WTC11 (cell line): ENCODE results near the gene NT5DC1. TPM values are rescaled to one million over a fixed set of nuclear protein-coding genes. Genes with fewer than 3 reads are reported as not detected.

ENCODE experiments used
- ATAC-seq: fragments of 200-7000 bp; cut with Tn5 transposase; 2 replicates; pipeline ENCODE4 v1.10.0; 2021; ENCODE audit warnings: mild to moderate bottlenecking, moderate library complexity
- CTCF ChIA-PET: fragments of 300-600 bp; sonication (Branson Sonifier 250); formaldehyde crosslinking; loops from one replicate; lab custom pipeline; 2021; ENCODE audit warnings: antibody characterized with exemption; lab: Charles Lee
- POLR2A ChIA-PET: fragments of 350-600 bp; sonication (Branson Sonifier 250); formaldehyde crosslinking; loops from one replicate; lab custom pipeline; 2021; ENCODE audit warnings: antibody characterized with exemption; lab: Charles Lee
- DNase-seq: peaks from one replicate; pipeline ENCODE4 v3.0.0; 2021; ENCODE audit warnings: low spot score
- H3K27ac Mint-ChIP-seq: 2 replicates; pipeline ENCODE4 v1.8.0; 2021; ENCODE audit warnings: mixed read lengths
- H3K27me3 Mint-ChIP-seq: 2 replicates; pipeline ENCODE4 v1.8.0; 2021; ENCODE audit warnings: low read depth, mild to moderate bottlenecking, moderate library complexity, mixed read lengths
- H3K36me3 Mint-ChIP-seq: 2 replicates; pipeline ENCODE4 v1.8.0; 2021; ENCODE audit warnings: mixed read lengths
- H3K4me1 Mint-ChIP-seq: 2 replicates; pipeline ENCODE4 v1.8.0; 2022; ENCODE audit warnings: mixed read lengths
- H3K4me3 Mint-ChIP-seq: 2 replicates; pipeline ENCODE4 v1.8.0; 2021; ENCODE audit warnings: mild to moderate bottlenecking, moderate library complexity, mixed read lengths
- H3K9me3 Mint-ChIP-seq: 2 replicates; pipeline ENCODE4 v1.8.0; 2021; ENCODE audit warnings: mixed read lengths
- ATF3 ChIP-seq: sonication (generic); formaldehyde crosslinking; conservative IDR thresholded peaks from 2 replicates; pipeline ENCODE4 v1.8.1; 2022; ENCODE audit warnings: mild to moderate bottlenecking, missing genetic modification reagents
- CBFB ChIP-seq: sonication (generic); formaldehyde crosslinking; IDR thresholded peaks from 2 replicates; pipeline ENCODE4 v1.8.1; 2022; ENCODE audit warnings: mild to moderate bottlenecking, low read depth, missing genetic modification reagents
- CTCF ChIP-seq: fragments of 200-600 bp; IDR thresholded peaks from 2 replicates; pipeline ENCODE4 v1.8.0; 2022; ENCODE audit warnings: antibody characterized with exemption
- E2F4 ChIP-seq: sonication (generic); formaldehyde crosslinking; IDR thresholded peaks from 2 replicates; pipeline ENCODE4 v1.8.1; 2022; ENCODE audit warnings: low read depth, mild to moderate bottlenecking, moderate library complexity, missing genetic modification reagents, borderline replicate concordance
- EMX1 ChIP-seq: fragments of 250-450 bp; sonication (Bioruptor Pico); IDR thresholded peaks from 2 replicates; pipeline ENCODE4 v1.8.0; 2021; ENCODE audit warnings: mild to moderate bottlenecking
- ETV6 ChIP-seq: sonication (generic); formaldehyde crosslinking; IDR thresholded peaks from 2 replicates; pipeline ENCODE4 v1.8.1; 2022; ENCODE audit warnings: mild to moderate bottlenecking, missing genetic modification reagents
- FOXP4 ChIP-seq: sonication (generic); formaldehyde crosslinking; IDR thresholded peaks from 2 replicates; pipeline ENCODE4 v1.8.0; 2022; ENCODE audit warnings: mild to moderate bottlenecking, missing genetic modification reagents
- GABPB1 ChIP-seq: sonication (generic); formaldehyde crosslinking; IDR thresholded peaks from 2 replicates; pipeline ENCODE4 v1.8.1; 2023; ENCODE audit warnings: mild to moderate bottlenecking, missing genetic modification reagents
- GRHL2 ChIP-seq: fragments of 250-450 bp; sonication (Bioruptor Pico); IDR thresholded peaks from 2 replicates; pipeline ENCODE4 v1.8.0; 2022; ENCODE audit warnings: mild to moderate bottlenecking, moderate library complexity; ENCODE audit not compliant: insufficient replicate concordance, severe bottlenecking
- MAX ChIP-seq: sonication (generic); formaldehyde crosslinking; IDR thresholded peaks from 2 replicates; pipeline ENCODE4 v1.8.0; 2022; ENCODE audit warnings: mild to moderate bottlenecking, missing genetic modification reagents
- NFYB ChIP-seq: sonication (generic); formaldehyde crosslinking; conservative IDR thresholded peaks from 2 replicates; pipeline ENCODE4 v1.8.0; 2022; ENCODE audit warnings: low read depth, missing genetic modification reagents
- NR3C1 ChIP-seq: sonication (generic); formaldehyde crosslinking; conservative IDR thresholded peaks from 2 replicates; pipeline ENCODE4 v1.8.1; 2023; ENCODE audit warnings: low read depth, mild to moderate bottlenecking, missing genetic modification reagents
- OVOL2 ChIP-seq: fragments of 250-450 bp; sonication (Bioruptor Pico); IDR thresholded peaks from 2 replicates; pipeline ENCODE4 v1.9.0; 2021; ENCODE audit warnings: mild to moderate bottlenecking, borderline replicate concordance
- PRDM15 ChIP-seq: sonication (generic); formaldehyde crosslinking; IDR thresholded peaks from 2 replicates; pipeline ENCODE4 v1.8.0; 2022; ENCODE audit warnings: missing genetic modification reagents
- SMAD3 ChIP-seq: sonication (generic); formaldehyde crosslinking; IDR thresholded peaks from 2 replicates; pipeline ENCODE4 v1.8.0; 2022; ENCODE audit warnings: missing genetic modification reagents, mild to moderate bottlenecking, borderline replicate concordance
- SOX15 ChIP-seq: fragments of 250-450 bp; sonication (Bioruptor Pico); IDR thresholded peaks from 2 replicates; pipeline ENCODE4 v1.9.0; 2021; ENCODE audit warnings: mild to moderate bottlenecking
- SP1 ChIP-seq: sonication (generic); formaldehyde crosslinking; conservative IDR thresholded peaks from 2 replicates; pipeline ENCODE4 v1.8.1; 2022; ENCODE audit warnings: missing genetic modification reagents
- TEAD4 ChIP-seq: sonication (generic); formaldehyde crosslinking; IDR thresholded peaks from 2 replicates; pipeline ENCODE4 v1.8.0; 2022; ENCODE audit warnings: mild to moderate bottlenecking, missing genetic modification reagents
- USF1 ChIP-seq: sonication (generic); formaldehyde crosslinking; IDR thresholded peaks from 2 replicates; pipeline ENCODE4 v1.8.0; 2022; ENCODE audit warnings: mild to moderate bottlenecking, missing genetic modification reagents
- ZNF121 ChIP-seq: sonication (generic); formaldehyde crosslinking; IDR thresholded peaks from 2 replicates; pipeline ENCODE4 v1.8.0; 2023; ENCODE audit warnings: missing genetic modification reagents
- ZNF263 ChIP-seq: sonication (generic); formaldehyde crosslinking; IDR thresholded peaks from 2 replicates; pipeline ENCODE4 v1.8.1; 2022; ENCODE audit warnings: low read depth, mild to moderate bottlenecking, moderate library complexity, missing genetic modification reagents
- total RNA-seq: library from RNA; stranded (reverse); gene quantifications from 3 replicates; pipeline ENCODE4 v1.2.3, GENCODE V29; 2021

NT5DC1 gene
- total RNA-seq, 1 experiment from 2014 or later: 67.9 TPM

GRCh38 chr6:116060572-116061283 lies 39.9 kb upstream of the NT5DC1 start, which contains the start of gene FRK:
Gene FRK (minus strand): TSS chr6:116060891. CDS start chr6:116060311, 580 bp downstream.
- no peak for DNase-seq
- Mint-ChIP-seq H3K27me3 (no peaks in the 10 kb centered on the region; the same call in 1 of the 2 replicates), H3K4me3 (no peak within 1 kb of the TSS), H3K27ac (no peak within 1 kb of the TSS), H3K36me3 (no peaks in the 10 kb centered on the region), H3K4me1 (peaks cover 19% of the 10 kb centered on the region)
- POLR2A ChIA-PET: interaction anchor here (1.2 kb wide), 1 partner anchor 192 kb away, joined by 4 read pairs; no protein-coding TSS in a partner anchor
- no peak for TF ChIP-seq GABPB1
- no peak for TF ChIP-seq NFYB
- TF ChIP-seq, all 79 proteins: peak for 0
- no peaks in the 10 kb centered on the region for H3K9me3 Mint-ChIP-seq
- no peak for ATAC-seq
- CTCF ChIA-PET: interaction anchor here (0.6 to 1.2 kb wide), 6 partner anchors 9 to 157 kb away, joined by 3 to 6 read pairs (median 4); no protein-coding TSS in a partner anchor

GRCh38 chr6:116062496-116062895 lies 38.2 kb upstream of the NT5DC1 start:
- POLR2A ChIA-PET: no interaction called here
- TF ChIP-seq OVOL2 (CRISPR knock-in tag) (no peak), E2F4 (CRISPR knock-in tag) (no peak), NR3C1 (CRISPR knock-in tag) (no peak), FOXP4 (CRISPR knock-in tag) (no peak), ZNF121 (CRISPR knock-in tag) (no peak), EMX1 (CRISPR knock-in tag) (no peak), GRHL2 (CRISPR knock-in tag) (no peak), NFYB (no peak), CBFB (CRISPR knock-in tag) (no peak), ZNF263 (no peak), ETV6 (CRISPR knock-in tag) (no peak), ATF3 (CRISPR knock-in tag) (no peak), SOX15 (CRISPR knock-in tag) (no peak)
- TF ChIP-seq, all 79 proteins: peak for 0
- Mint-ChIP-seq H3K4me3 (no peak overlapping the region), H3K27me3 (no peaks in the 10 kb centered on the region; the same call in 1 of the 2 replicates), H3K4me1 (peaks cover 19% of the 10 kb centered on the region), H3K36me3 (no peaks in the 10 kb centered on the region), H3K27ac (no peak overlapping the region), H3K9me3 (no peaks in the 10 kb centered on the region)
- DNase-seq (no peak), ATAC-seq (no peak)
- CTCF ChIA-PET: interaction anchor here (1.1 to 1.4 kb wide), 3 partner anchors 11 to 49 kb away, joined by 3 to 4 read pairs (median 3); no protein-coding TSS in a partner anchor

- no peaks in the 10 kb centered on the region; the same call in 1 of the 2 replicates for H3K27me3 Mint-ChIP-seq
- ATAC-seq (no peak), DNase-seq (no peak)
- CTCF ChIA-PET: no interaction called here
- H3K9me3 Mint-ChIP-seq: no peaks in the 10 kb centered on the region
- POLR2A ChIA-PET: no interaction called here
- no peaks in the 10 kb centered on the region for H3K36me3 Mint-ChIP-seq
- H3K4me3 Mint-ChIP-seq: no peak overlapping the region
- peak overlapping the region; percentile 16; the same call in 1 of the 2 replicates for H3K27ac Mint-ChIP-seq
- H3K4me1 Mint-ChIP-seq: peaks cover 19% of the 10 kb centered on the region
- TF ChIP-seq TEAD4 (CRISPR knock-in tag) (no peak), USF1 (no peak), NR3C1 (CRISPR knock-in tag) (no peak), SMAD3 (no peak), SP1 (CRISPR knock-in tag) (no peak), ATF3 (CRISPR knock-in tag) (no peak), CTCF (no peak), OVOL2 (CRISPR knock-in tag) (no peak), PRDM15 (CRISPR knock-in tag) (no peak), MAX (CRISPR knock-in tag) (no peak)
Measured at GRCh38 chr6:116064666-116065065, 36.0 kb upstream of the NT5DC1 start.
